ENCODE measurements around the gene SDE2.

Gene SDE2

GRCh38 chr1:225998560-225999226, 450 bp downstream of the SDE2 start:
- Mint-ChIP-seq H3K4me3 (peak overlapping the region; percentile 100), H3K36me3 (ENCODE audit: low read depth) (peaks cover 15% of the 10 kb centered on the region), H3K27me3 (ENCODE audit: low read depth, poor library complexity) (no peaks in the 10 kb centered on the region), H3K9me3 (peaks cover 4% of the 10 kb centered on the region), H3K27ac (peak overlapping the region; percentile 100), H3K4me1 (peaks cover 78% of the 10 kb centered on the region)
- no peak for TF ChIP-seq CTCF (IDR thresholded peaks at IDR 0.05)
- DNase-seq: no peak

GRCh38 chr1:225996946-225997545, 2.1 kb downstream of the SDE2 start:
- no peaks in the 10 kb centered on the region for H3K9me3 Mint-ChIP-seq
- H3K36me3 Mint-ChIP-seq (ENCODE audit: low read depth): peaks cover 24% of the 10 kb centered on the region
- no peak for TF ChIP-seq CTCF (IDR thresholded peaks at IDR 0.05)
- H3K27me3 Mint-ChIP-seq (ENCODE audit: low read depth, poor library complexity): no peaks in the 10 kb centered on the region
- peaks cover 62% of the 10 kb centered on the region for H3K4me1 Mint-ChIP-seq
- H3K27ac Mint-ChIP-seq: peak overlapping the region; percentile 37
- H3K4me3 Mint-ChIP-seq: peak overlapping the region; percentile 100
- DNase-seq: no peak

GRCh38 chr1:225995919-225996864, 3.0 kb downstream of the SDE2 start:
- H3K27me3 Mint-ChIP-seq (ENCODE audit: low read depth, poor library complexity): no peaks in the 10 kb centered on the region
- H3K27ac Mint-ChIP-seq: peak overlapping the region; percentile 37
- peaks cover 56% of the 10 kb centered on the region for H3K4me1 Mint-ChIP-seq
- no peak for TF ChIP-seq CTCF (IDR thresholded peaks at IDR 0.05)
- peaks cover 32% of the 10 kb centered on the region for H3K36me3 Mint-ChIP-seq (ENCODE audit: low read depth)
- DNase-seq: no peak
- H3K4me3 Mint-ChIP-seq: peak overlapping the region; percentile 47
- H3K9me3 Mint-ChIP-seq: no peaks in the 10 kb centered on the region

GRCh38 chr1:225990705-225991464, 8.3 kb downstream of the SDE2 start:
- H3K4me3 Mint-ChIP-seq: no peak overlapping the region
- peaks cover 11% of the 10 kb centered on the region for H3K4me1 Mint-ChIP-seq
- peaks cover 6% of the 10 kb centered on the region for H3K27me3 Mint-ChIP-seq (ENCODE audit: low read depth, poor library complexity)
- no peak overlapping the region for H3K27ac Mint-ChIP-seq
- DNase-seq: no peak
- peaks cover 50% of the 10 kb centered on the region for H3K36me3 Mint-ChIP-seq (ENCODE audit: low read depth)
- no peak for TF ChIP-seq CTCF (IDR thresholded peaks at IDR 0.05)
- H3K9me3 Mint-ChIP-seq: no peaks in the 10 kb centered on the region

- H3K36me3 Mint-ChIP-seq (ENCODE audit: low read depth): peaks cover 63% of the 10 kb centered on the region
- no peak for DNase-seq
- peaks cover 11% of the 10 kb centered on the region for H3K9me3 Mint-ChIP-seq
These were observed 11.4 kb downstream of the SDE2 start for GRCh38 chr1:225987491-225988316.

More at GRCh38 chr1:225987491-225988316, 11.4 kb downstream of the SDE2 start:
- H3K27ac Mint-ChIP-seq: no peak overlapping the region
- no peak overlapping the region for H3K4me3 Mint-ChIP-seq
- TF ChIP-seq CTCF (IDR thresholded peaks at IDR 0.05): peak; percentile 79
- peaks cover 6% of the 10 kb centered on the region for H3K27me3 Mint-ChIP-seq (ENCODE audit: low read depth, poor library complexity)
- H3K4me1 Mint-ChIP-seq: no peaks in the 10 kb centered on the region
